GM10266 (cell line): ENCODE measurements around the gene NCKAP5L.

Experiments
- DNase-seq: peaks from one replicate; pipeline ENCODE4 v3.0.0; 2012; ENCODE audit errors: extremely low spot score
- TF ChIP-seq, protein P1 (sequence below): IDR thresholded peaks from 2 replicates; pipeline ENCODE4 v1.5.1; 2012; ENCODE audit warnings: mild to moderate bottlenecking, low read depth; ENCODE audit not compliant: control insufficient read depth, insufficient read depth; ENCODE audit errors: missing control alignments

NCKAP5L gene

DNA sequence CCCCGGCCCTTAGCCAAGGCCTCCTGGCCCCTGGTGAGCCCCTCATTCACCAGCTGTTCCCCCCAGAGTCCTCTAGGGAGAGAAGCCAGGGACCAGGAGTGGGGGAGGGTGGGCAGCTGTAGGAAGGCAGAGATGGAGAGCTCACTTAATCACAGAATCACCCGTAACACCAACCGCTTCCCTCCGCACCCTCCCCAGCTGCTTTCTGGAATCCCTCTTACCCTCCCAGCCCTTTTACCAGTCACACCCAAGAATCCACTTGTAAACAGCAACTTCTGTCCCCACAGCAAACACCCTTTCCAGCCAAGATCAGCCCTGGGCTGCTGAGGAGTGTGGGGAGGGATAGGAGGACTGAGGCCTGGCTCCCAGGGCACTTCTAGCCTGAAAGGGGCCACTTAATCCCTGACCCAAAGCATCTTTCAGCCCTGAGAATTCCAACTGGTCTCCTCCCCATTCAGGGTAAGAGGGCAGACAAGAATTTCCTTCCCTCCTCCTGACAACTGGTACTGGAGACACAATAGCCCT, 18.8 kb downstream of the NCKAP5L start:
- DNase-seq = no peak
- TF ChIP-seq, protein P1, sequence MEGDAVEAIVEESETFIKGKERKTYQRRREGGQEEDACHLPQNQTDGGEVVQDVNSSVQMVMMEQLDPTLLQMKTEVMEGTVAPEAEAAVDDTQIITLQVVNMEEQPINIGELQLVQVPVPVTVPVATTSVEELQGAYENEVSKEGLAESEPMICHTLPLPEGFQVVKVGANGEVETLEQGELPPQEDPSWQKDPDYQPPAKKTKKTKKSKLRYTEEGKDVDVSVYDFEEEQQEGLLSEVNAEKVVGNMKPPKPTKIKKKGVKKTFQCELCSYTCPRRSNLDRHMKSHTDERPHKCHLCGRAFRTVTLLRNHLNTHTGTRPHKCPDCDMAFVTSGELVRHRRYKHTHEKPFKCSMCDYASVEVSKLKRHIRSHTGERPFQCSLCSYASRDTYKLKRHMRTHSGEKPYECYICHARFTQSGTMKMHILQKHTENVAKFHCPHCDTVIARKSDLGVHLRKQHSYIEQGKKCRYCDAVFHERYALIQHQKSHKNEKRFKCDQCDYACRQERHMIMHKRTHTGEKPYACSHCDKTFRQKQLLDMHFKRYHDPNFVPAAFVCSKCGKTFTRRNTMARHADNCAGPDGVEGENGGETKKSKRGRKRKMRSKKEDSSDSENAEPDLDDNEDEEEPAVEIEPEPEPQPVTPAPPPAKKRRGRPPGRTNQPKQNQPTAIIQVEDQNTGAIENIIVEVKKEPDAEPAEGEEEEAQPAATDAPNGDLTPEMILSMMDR = no peak

DNA sequence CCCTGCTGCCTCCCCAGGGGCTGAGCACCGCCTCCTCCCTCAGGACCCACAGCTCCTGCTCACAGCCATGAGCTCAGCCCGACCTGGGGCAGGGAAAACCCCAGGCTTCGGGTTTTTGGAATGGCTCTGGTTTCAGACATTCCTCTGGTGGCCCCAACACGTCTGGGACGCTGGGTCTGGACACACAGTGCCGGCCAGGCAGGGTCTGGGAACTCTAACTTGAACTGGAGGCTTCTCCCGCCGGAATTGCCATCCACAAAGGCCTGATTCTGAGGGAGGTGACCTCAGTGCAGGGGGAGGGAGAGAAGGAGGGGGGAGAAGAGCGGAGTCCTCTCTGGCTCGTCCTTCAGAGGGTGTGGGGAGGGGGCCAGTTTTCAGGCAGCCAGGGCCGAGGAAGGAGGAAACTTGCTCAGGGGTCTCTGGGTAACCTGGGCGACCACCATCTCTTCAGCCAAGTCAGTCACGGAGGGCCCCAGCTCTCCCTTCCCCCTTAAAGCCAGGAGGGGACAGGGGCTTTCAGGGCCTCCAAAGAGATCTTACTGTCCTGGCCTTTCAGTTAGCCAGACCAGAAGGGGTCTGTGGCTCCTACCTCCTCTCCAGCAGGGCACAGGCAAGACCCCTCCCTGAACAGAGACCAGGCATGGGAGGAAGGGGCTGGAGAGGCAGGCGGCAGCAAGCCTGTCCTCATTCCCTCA, 19.4 kb downstream of the NCKAP5L start:
- DNase-seq = no peak

DNA sequence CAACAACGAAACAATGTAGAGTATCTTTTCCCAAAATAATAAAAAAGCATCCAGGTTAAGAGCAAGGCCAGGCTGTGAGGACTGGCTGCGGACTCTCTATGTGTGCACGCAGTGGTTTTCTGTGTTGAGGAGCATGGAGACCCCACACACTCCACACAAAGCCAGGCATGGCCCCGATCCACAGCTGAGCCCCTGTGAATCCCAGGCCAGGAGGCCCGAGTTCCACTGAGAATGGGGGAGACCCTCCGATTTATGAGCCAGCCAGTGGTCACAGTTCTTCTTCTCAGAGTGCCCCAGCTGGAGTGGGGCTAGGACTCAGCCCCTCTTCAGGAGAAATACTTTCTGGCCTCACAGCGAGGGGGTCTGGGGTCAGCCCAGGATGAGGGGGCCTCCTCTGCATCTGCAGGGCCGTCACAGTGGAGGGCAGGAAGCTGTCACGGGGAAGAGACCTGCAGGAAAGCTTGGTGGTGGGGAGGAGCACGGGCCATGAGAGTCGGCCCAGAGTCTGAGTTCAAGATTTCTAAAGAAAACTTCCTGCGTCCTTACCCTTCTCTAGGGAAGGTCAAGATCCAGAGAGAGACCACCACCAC, 20.1 kb downstream of the NCKAP5L start:
- DNase-seq = no peak
- TF ChIP-seq, protein P1 = no peak

More for the DNA sequence above, 19.4 kb downstream of the NCKAP5L start:
- TF ChIP-seq, protein P1 = no peak

DNA sequence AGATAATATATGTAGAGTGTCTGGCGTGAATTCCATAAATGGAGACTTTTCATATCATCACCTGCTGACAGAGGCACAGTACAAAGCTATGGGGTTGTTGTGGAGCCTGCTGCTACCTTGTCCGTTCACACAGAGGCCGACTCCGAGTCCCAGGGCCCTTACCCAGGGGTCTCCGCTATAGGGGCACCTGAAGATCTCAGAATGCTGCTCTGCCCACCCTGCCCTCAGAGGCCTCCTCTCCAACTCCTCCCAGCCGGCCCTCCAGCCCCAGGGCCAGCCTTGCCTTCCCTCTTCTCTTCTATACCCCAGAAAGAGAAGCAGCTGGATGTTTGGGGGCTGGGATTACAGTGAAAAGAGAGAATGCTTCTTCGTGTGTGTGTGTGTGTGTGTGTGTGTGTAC, 21.3 kb downstream of the NCKAP5L start:
- no peak for DNase-seq
- TF ChIP-seq, protein P1 = no peak

DNA sequence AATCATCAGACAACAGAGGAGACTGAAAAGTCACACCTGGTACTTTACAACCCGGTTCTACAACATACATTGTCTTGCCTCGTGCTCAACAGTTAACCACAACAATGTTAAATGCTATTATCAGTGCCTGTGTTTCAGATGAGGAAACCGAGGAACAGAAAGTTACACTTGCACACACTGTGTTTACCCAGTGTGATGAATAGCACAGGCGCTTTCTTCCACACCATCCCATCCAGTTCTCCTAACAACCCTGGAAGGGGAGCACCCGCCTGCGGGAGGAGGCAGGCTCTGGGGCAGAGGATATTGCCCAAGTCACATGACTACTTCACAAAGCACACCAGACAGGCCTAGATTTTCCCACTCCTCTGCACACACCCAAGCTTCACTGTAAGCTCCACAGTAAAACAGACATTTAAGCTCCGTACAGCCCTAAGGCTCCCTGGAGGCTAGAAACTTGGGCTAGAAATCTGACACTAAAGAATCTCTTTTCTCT, 21.8 kb downstream of the NCKAP5L start:
- TF ChIP-seq, protein P1 = no peak
- DNase-seq = no peak

DNA sequence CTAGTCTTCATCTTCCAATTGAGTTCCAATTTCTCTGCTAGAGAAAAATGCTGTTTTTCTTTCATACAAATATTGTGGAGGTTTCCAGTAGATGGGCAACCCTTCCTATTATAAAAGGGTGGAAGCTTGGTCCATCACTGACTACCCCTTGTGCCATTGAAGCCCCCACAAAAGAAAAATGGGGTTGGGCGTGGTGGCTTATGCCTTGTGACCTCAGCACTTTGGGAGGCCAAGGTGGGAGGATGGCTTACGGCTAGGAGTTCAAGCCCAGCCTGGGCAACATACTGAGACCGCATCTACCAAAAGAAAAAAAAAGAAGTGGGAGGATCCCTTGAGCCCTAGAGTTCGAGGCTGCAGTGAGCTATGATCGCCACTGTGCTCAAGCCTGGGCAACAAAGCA, 22.8 kb downstream of the NCKAP5L start:
- DNase-seq = no peak
- TF ChIP-seq, protein P1 = no peak

DNA sequence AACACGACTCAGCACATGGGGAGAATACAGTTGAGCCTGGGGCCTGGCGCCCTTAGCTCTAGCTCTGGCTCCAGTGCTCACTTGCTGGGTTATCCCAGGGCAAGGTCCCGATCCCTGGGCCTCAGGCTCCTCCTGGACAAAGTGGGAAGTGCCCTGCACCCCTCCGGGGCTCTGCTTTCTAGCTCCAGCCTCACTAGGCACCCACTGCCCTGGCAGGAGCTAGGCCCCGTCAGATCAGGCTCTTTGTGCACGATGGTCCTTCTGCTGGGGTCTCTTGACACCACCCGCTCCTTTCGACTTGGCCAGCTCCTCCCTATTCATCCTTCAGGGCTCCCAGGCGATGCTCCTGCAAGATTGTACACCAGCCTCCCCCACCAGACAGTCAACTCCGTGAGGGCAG, 23.4 kb downstream of the NCKAP5L start:
- DNase-seq = no peak
- TF ChIP-seq, protein P1 = no peak
